Neutrophil (primary cell): Measurements from ENCODE around the gene CLMN.

Experiments
- H3K27ac ChIP-seq: fragments of 200-600 bp; sonication (generic); 2 replicates; pipeline ENCODE4 v1.5.1; 2016; ENCODE audit warnings: mild to moderate bottlenecking, moderate library complexity
- H3K27me3 ChIP-seq: fragments of 200-600 bp; sonication (generic); 2 replicates; pipeline ENCODE4 v1.6.0; 2016; ENCODE audit warnings: mild to moderate bottlenecking
- H3K36me3 ChIP-seq: fragments of 200-600 bp; sonication (generic); 2 replicates; pipeline ENCODE4 v1.5.1; 2017
- H3K4me1 ChIP-seq, 2 experiments: fragments of 200-600 bp in 1 of 2; sonication (generic) in 1 of 2; 1 replicate in 1 of 2; 2 replicates in 1 of 2; pipeline versions ENCODE4 v1.5.1 to v1.6.1; 2013 to 2016; ENCODE audit warnings: low read depth in 1 of 2, low read length in 1 of 2, mild to moderate bottlenecking in 1 of 2, moderate library complexity in 1 of 2; ENCODE audit not compliant: control insufficient read depth in 1 of 2, insufficient read depth in 1 of 2
- H3K4me3 ChIP-seq, 2 experiments: fragments of 200-600 bp in 1 of 2; sonication (generic) in 1 of 2; 1 replicate in 1 of 2; 2 replicates in 1 of 2; pipeline ENCODE4 v1.5.1; 2013 to 2016; ENCODE audit warnings: low read depth in 1 of 2, low read length in 1 of 2, mild to moderate bottlenecking in 1 of 2, moderate library complexity in 1 of 2
- H3K9me3 ChIP-seq: fragments of 200-600 bp; sonication (generic); 2 replicates; pipeline ENCODE4 v1.5.1; 2016
- TF ChIP-seq, protein P1 (sequence below): fragments of 200-600 bp; sonication (generic); IDR thresholded peaks from 2 replicates; pipeline ENCODE4 v1.5.1; 2016; ENCODE audit warnings: antibody characterized with exemption

Gene CLMN

DNA sequence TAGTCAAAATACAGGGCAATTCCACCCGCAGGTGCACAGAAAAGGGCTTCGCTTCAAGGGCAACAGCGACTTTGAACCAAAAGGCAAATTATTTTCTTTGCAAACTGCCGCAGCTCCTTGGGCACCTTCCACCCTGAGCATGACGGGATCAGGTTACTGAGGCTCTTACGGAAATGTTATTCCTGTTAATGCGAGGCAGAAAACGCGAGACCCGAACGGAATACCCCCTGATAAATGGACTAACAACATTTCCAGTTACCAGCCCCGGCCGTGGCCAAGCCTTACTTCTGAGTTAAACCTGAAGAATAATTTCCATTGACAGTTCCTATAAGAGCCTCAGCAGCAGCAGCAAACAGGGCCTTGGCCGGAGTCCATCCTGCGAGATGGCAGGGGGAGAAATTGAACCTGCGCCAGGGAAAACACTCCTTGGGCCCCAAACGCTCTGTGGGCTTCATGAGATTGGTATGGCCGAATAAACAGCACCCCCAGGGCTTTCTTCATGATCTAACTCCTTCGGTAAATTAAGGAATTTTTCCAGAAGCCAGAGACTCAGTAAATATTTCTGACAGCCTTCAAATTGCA, 92.3 kb downstream of the CLMN start:
- H3K36me3 ChIP-seq = no peaks in the 10 kb centered on the region

DNA sequence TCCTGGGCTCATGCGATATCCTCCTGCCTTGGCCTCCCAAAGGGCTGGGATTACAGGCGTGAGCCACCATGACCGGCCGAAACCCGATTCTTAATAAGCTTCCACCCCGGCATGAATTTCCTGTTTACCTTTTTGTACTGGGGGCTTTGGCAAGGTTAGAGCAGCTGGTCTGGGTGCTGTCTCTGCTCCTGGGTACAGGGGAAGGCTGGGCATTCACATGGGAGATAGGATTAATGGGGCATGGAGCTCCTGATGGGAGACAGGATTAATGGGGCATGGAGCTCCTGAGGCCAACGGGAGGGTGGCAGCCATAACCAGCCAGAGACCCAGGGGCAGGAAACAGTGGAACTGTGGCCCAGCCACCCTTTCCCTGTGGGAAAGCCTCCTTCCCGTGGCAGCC, 92.9 kb downstream of the CLMN start:
- no peaks in the 10 kb centered on the region for H3K4me1 ChIP-seq
- TF ChIP-seq, protein P1, sequence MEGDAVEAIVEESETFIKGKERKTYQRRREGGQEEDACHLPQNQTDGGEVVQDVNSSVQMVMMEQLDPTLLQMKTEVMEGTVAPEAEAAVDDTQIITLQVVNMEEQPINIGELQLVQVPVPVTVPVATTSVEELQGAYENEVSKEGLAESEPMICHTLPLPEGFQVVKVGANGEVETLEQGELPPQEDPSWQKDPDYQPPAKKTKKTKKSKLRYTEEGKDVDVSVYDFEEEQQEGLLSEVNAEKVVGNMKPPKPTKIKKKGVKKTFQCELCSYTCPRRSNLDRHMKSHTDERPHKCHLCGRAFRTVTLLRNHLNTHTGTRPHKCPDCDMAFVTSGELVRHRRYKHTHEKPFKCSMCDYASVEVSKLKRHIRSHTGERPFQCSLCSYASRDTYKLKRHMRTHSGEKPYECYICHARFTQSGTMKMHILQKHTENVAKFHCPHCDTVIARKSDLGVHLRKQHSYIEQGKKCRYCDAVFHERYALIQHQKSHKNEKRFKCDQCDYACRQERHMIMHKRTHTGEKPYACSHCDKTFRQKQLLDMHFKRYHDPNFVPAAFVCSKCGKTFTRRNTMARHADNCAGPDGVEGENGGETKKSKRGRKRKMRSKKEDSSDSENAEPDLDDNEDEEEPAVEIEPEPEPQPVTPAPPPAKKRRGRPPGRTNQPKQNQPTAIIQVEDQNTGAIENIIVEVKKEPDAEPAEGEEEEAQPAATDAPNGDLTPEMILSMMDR = no peak
- H3K27ac ChIP-seq = no peak overlapping the region
- no peak overlapping the region for H3K4me3 ChIP-seq
- H3K9me3 ChIP-seq = no peaks in the 10 kb centered on the region
- H3K36me3 ChIP-seq = no peaks in the 10 kb centered on the region
- no peaks in the 10 kb centered on the region for H3K27me3 ChIP-seq

More for the DNA sequence above, 92.3 kb downstream of the CLMN start:
- no peak overlapping the region for H3K27ac ChIP-seq
- no peaks in the 10 kb centered on the region for H3K27me3 ChIP-seq
- no peaks in the 10 kb centered on the region for H3K9me3 ChIP-seq
- no peaks in the 10 kb centered on the region for H3K4me1 ChIP-seq
- H3K4me3 ChIP-seq = no peak overlapping the region
- TF ChIP-seq, protein P1 = no peak

DNA sequence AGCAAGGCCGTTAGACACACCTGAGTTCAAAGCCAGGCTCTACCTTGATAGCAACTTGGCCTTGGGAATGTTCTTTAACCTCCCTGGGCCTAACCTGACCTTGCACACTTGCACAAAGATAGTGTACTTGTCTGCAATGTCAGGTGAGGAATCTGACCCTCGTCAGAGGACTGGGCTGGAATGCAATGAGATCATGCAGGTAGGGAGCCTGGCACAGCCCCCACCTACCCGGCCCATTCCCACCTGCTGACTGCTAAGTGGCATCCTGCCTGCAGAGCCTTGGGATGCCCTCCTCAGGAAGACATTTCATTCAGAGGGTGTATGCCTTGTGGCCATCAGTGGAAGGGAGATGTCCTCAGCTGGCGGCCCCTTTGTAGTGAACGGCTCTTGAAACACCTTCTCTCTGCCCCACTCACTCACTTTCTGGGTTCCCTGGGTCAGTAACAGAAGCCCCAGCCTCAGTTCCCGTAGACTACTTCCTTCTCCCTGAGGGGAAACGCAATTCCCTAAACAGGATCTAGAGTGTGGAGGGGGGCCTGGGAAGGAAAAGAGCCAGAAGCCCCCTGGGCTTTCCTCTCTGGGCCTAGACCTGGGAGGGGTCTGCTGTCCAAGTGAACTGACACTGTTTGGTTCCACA, 94.3 kb downstream of the CLMN start:
- TF ChIP-seq, protein P1 = no peak
- Histone ChIP-seq H3K4me1 (no peaks in the 10 kb centered on the region), H3K27me3 (no peaks in the 10 kb centered on the region), H3K27ac (no peak overlapping the region), H3K36me3 (no peaks in the 10 kb centered on the region), H3K9me3 (no peaks in the 10 kb centered on the region), H3K4me3 (no peak overlapping the region)

DNA sequence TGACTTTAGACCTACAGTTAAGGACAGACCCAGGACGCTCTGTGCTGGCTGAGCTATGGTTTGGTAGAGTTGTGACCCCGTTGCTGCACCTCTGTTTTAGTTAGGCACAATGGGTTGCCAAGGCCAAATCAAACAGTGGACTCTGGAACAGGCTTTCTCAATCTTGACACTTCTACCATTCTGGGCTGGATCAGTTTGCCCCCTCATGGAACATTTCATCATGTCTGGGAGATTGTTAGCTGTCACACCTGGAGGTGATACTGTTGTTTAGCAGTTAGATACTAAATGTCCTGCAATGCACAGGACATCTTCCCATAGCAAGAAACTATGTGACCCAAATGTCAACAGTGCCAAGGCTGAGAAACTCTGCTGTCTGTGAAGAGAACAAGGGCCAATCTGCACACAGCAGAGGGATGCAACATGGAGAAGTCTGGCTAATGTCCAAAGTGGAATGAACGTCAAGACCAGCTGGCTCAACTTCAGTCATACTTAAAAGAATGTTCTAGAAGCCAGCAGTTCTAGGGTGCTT, 96.8 kb downstream of the CLMN start:
- TF ChIP-seq, protein P1 = no peak
- H3K36me3 ChIP-seq = no peaks in the 10 kb centered on the region

DNA sequence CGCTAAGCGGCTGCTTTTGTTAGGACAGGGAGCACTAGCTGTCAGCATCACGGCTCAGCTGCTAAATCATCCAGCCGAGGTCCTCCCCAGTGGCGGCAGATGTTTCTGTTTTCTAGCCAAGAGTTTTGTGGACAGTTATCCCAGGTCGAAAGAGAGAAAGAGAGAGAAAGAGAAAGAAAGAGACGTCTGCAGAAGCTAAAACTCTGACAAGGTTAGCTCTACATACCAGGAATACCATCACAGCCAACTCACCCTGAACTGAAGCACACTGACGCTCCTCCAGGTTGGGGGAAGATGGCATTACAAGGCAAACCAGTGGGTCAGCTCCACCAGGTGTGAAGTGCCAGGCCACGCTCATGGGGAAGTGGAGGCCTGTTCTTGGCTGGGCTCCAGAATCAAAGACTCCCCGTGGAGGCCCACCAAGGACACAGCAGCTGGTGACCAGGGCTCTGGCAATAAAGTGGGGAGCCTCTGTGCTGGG, 97.5 kb downstream of the CLMN start:
- no peak overlapping the region for H3K27ac ChIP-seq
- no peaks in the 10 kb centered on the region for H3K27me3 ChIP-seq
- H3K9me3 ChIP-seq = no peaks in the 10 kb centered on the region
- no peaks in the 10 kb centered on the region for H3K36me3 ChIP-seq
- TF ChIP-seq, protein P1 = no peak
- no peak overlapping the region for H3K4me3 ChIP-seq
- no peaks in the 10 kb centered on the region for H3K4me1 ChIP-seq

More for the DNA sequence above, 96.8 kb downstream of the CLMN start:
- no peak overlapping the region for H3K27ac ChIP-seq
- no peaks in the 10 kb centered on the region for H3K9me3 ChIP-seq
- H3K27me3 ChIP-seq = no peaks in the 10 kb centered on the region
- no peaks in the 10 kb centered on the region for H3K4me1 ChIP-seq
- no peak overlapping the region for H3K4me3 ChIP-seq
